BLaER1 treated with 17β-estradiol and CSF1 and Interleukin-3, amounts not matched to agents 10 nM and 100 nM (cell line): ENCODE results near the gene FEM1C.

Experiments used
- H3K27ac ChIP-seq, 11 experiments: shearing (Covaris generic); formaldehyde crosslinking; 2 replicates each; pipeline ENCODE4 v1.8.1; 2022
- H3K27me3 ChIP-seq, 11 experiments: shearing (Covaris generic); formaldehyde crosslinking; 2 replicates each; pipeline ENCODE4 v1.8.1; 2022
- H3K36me3 ChIP-seq, 11 experiments: shearing (Covaris generic); formaldehyde crosslinking; 2 replicates each; pipeline ENCODE4 v1.8.1; 2022
- H3K4me1 ChIP-seq, 10 experiments: shearing (Covaris generic); formaldehyde crosslinking; 2 replicates each; pipeline ENCODE4 v1.8.1; 2022
- H3K4me2 ChIP-seq, 11 experiments: shearing (Covaris generic); formaldehyde crosslinking; 2 replicates each; pipeline ENCODE4 v1.8.1; 2022
- H3K4me3 ChIP-seq, 10 experiments: shearing (Covaris generic); formaldehyde crosslinking; 2 replicates each; pipeline ENCODE4 v1.8.1; 2022
- H3K9ac ChIP-seq, 11 experiments: shearing (Covaris generic); formaldehyde crosslinking; 2 replicates each; pipeline ENCODE4 v1.8.1; 2022
- H3K9me3 ChIP-seq, 11 experiments: shearing (Covaris generic); formaldehyde crosslinking; replicated peaks in 1 of 11; 2 replicates each; pipeline ENCODE4 v1.8.1; 2022
- H4K20me1 ChIP-seq, 11 experiments: shearing (Covaris generic); formaldehyde crosslinking; 2 replicates each; pipeline ENCODE4 v1.8.1; 2022
- Cebpa-rat ChIP-seq, 11 experiments: shearing (Covaris generic); IDR thresholded peaks; 2 replicates each; pipeline ENCODE4 v1.8.1; 2022

The FEM1C gene

GRCh38 chr5:115471345-115472063 lies 73.1 kb downstream of the FEM1C start:
- no peak for TF ChIP-seq Cebpa-rat (IDR thresholded peaks at IDR 0.05)
- no peaks in the 10 kb centered on the region for H3K27me3 ChIP-seq
- H3K4me2 ChIP-seq = peak overlapping the region in 2 of 11 experiments; percentile 63 to 66; a peak in 4 of 22 replicates
- no peaks in the 10 kb centered on the region for H3K9me3 ChIP-seq
- no peak overlapping the region for H3K9ac ChIP-seq
- no peaks in the 10 kb centered on the region for H3K36me3 ChIP-seq
- no peaks in the 10 kb centered on the region for H4K20me1 ChIP-seq
- peak overlapping the region in 1 of 11 experiments; percentile 39; a peak in 1 of 22 replicates for H3K27ac ChIP-seq
- no peak overlapping the region for H3K4me3 ChIP-seq
- peaks cover 0 to 57% (median 0%) of the 10 kb centered on the region in 10 experiments; a peak in 5 of 20 replicates for H3K4me1 ChIP-seq

- Histone ChIP-seq H3K27me3 (no peaks in the 10 kb centered on the region), H3K9ac (no peak overlapping the region), H3K4me1 (peaks cover 0 to 52% (median 0%) of the 10 kb centered on the region in 10 experiments; a peak in 5 of 20 replicates), H3K9me3 (no peaks in the 10 kb centered on the region), H3K4me2 (0 out of 22 replicates have a peak overlapping the region, but pooled peaks of 1 of the 11 experiments have one; percentile 66), H4K20me1 (no peaks in the 10 kb centered on the region), H3K27ac (no peak overlapping the region), H3K36me3 (no peaks in the 10 kb centered on the region), H3K4me3 (no peak overlapping the region)
- TF ChIP-seq Cebpa-rat (IDR thresholded peaks at IDR 0.05) = no peak
Observed at GRCh38 chr5:115470921-115471320, 73.7 kb downstream of the FEM1C start.
